Panc1 (cell line): ENCODE measurements around the gene GRPR. TPM values are rescaled to one million over a fixed set of nuclear protein-coding genes. Genes with fewer than 3 reads are reported as not detected.

Source experiments
- ATAC-seq: fragments of 200-7000 bp; cut with Tn5 transposase; 2 replicates; pipeline ENCODE4 v1.9.1; 2020; ENCODE audit warnings: mild to moderate bottlenecking, moderate library complexity
- BruUV-seq: library from RNA; stranded (reverse); fragments of 400-500 nt; replicated peaks from 2 replicates; lab custom pipeline; 2021; lab: Mats Ljungman, UMichigan
- CTCF ChIA-PET: fragments of 300-600 bp; sonication (Branson Sonifier 250); formaldehyde crosslinking; loops from one replicate; lab custom pipeline; 2022; ENCODE audit warnings: antibody characterized with exemption; lab: Charles Lee
- POLR2A ChIA-PET: fragments of 300-600 bp; sonication (Branson Sonifier 250); formaldehyde crosslinking; loops from one replicate; lab custom pipeline; 2022; ENCODE audit warnings: antibody characterized with exemption; lab: Charles Lee
- DNase-seq: peaks from one replicate; pipeline ENCODE4 v3.0.0-alpha.2; 2010; ENCODE audit warnings: low read depth, low spot score
- H3K27ac ChIP-seq: 2 replicates; pipeline ENCODE4 v1.5.1; 2011; ENCODE audit warnings: mild to moderate bottlenecking, low read length, inconsistent platforms
- H3K27me3 ChIP-seq: fragments of 200-500 bp; sonication (Bioruptor generic); 2 replicates; pipeline ENCODE4 v1.6.0; 2014; ENCODE audit warnings: low read length, inconsistent platforms; ENCODE audit not compliant: control insufficient read depth, insufficient read depth
- H3K36me3 ChIP-seq: fragments of 200-500 bp; sonication (Bioruptor generic); 2 replicates; pipeline ENCODE4 v1.5.1; 2014; ENCODE audit warnings: inconsistent platforms, mild to moderate bottlenecking, low read length, moderate library complexity; ENCODE audit not compliant: control insufficient read depth, insufficient read depth
- H3K4me1 ChIP-seq: 2 replicates; pipeline ENCODE4 v1.5.1; 2011; ENCODE audit warnings: inconsistent platforms, mild to moderate bottlenecking, low read length, moderate library complexity; ENCODE audit not compliant: control insufficient read depth, insufficient read depth
- H3K4me3 ChIP-seq, 2 experiments: 2 replicates each; pipeline ENCODE4 v1.5.1; 2011 to 2012; ENCODE audit warnings: low read depth in 2 of 2, low read length in 2 of 2, mild to moderate bottlenecking in 2 of 2, inconsistent platforms in 1 of 2, moderate library complexity in 1 of 2
- H3K9me3 ChIP-seq: fragments of 200-500 bp; sonication (Bioruptor generic); 2 replicates; pipeline ENCODE4 v1.5.1; 2014; ENCODE audit warnings: low read depth, mild to moderate bottlenecking, inconsistent platforms, low read length, moderate library complexity; ENCODE audit not compliant: control insufficient read depth, insufficient read depth
- POLR2AphosphoS5 ChIP-seq: IDR thresholded peaks from 2 replicates; pipeline ENCODE4 v1.6.1; 2012; ENCODE audit warnings: mild to moderate bottlenecking, low read depth, low read length, moderate library complexity
- SIN3A ChIP-seq: IDR thresholded peaks from 2 replicates; pipeline ENCODE4 v1.6.1; 2012; ENCODE audit warnings: low read depth, mild to moderate bottlenecking, low read length, moderate library complexity, borderline replicate concordance; ENCODE audit not compliant: insufficient read depth
- TCF7L2 ChIP-seq: IDR thresholded peaks from 2 replicates; pipeline ENCODE4 v1.6.1; 2011; ENCODE audit warnings: mild to moderate bottlenecking, low read depth, low read length, inconsistent platforms
- in situ Hi-C: cut with HindIII; loops from 2 replicates; pipeline ENCODE4 v1.10.0; 2016; ENCODE audit warnings: low sequenced_read_pairs, low pct_unique_long_range_greater_than_20kb
- intact Hi-C: fragments of 100-400 bp; cut with micrococcal nuclease; formaldehyde crosslinking; loops from one replicate; pipeline ENCODE4 v1.10.0; 2022; ENCODE audit not compliant: unreplicated experiment
- total RNA-seq: library from RNA; stranded (reverse); gene quantifications from one replicate; pipeline ENCODE4 v1.2.1, GENCODE V29; 2021; ENCODE audit not compliant: unreplicated experiment
- TF ChIP-seq, protein P1 (sequence below), 2 experiments: IDR thresholded peaks; 2 replicates each; pipeline ENCODE4 v1.6.1; 2011 to 2012; ENCODE audit warnings: low read depth in 2 of 2, control low read depth in 1 of 2, low read length in 1 of 2, mild to moderate bottlenecking in 1 of 2, moderate library complexity in 1 of 2; ENCODE audit not compliant: insufficient read depth in 1 of 2
- TF ChIP-seq, protein P2 (sequence below): fragments of 450-650 bp; IDR thresholded peaks from 2 replicates; pipeline ENCODE4 v1.5.1; 2017; ENCODE audit warnings: mild to moderate bottlenecking

GRPR gene
- total RNA-seq, 1 experiment from 2014 or later = not detected

DNA sequence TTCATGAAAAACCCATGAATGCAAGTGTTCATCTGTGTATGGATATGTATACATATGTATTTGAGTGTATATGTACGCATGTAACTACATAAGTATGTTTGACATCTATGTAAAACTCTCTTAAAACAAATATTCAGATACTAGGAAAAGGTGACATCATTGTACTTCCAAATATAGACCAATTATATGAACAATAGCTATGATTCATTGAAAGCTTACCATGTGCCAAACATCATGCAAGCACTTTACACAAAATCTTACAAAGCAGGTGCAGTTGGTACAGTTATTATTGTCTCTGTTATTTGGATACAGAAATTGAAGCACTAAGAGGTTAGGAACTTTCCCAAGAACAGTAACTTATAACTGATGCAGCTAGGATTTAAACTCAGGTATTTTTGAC is 65.3 kb downstream of the GRPR start:
- intact Hi-C loops (no loop called here), in situ Hi-C loops (no loop called here)
- Histone ChIP-seq H3K27me3 (no peaks in the 10 kb centered on the region), H3K9me3 (no peaks in the 10 kb centered on the region), H3K4me1 (no peaks in the 10 kb centered on the region), H3K36me3 (no peaks in the 10 kb centered on the region), H3K4me3 (no peak overlapping the region), H3K27ac (no peak overlapping the region)
- DNase-seq = no peak
- POLR2A ChIA-PET = no interaction called here
- CTCF ChIA-PET = no interaction called here
- ATAC-seq = no peak
- TF ChIP-seq SIN3A (no peak), TCF7L2 (no peak), POLR2AphosphoS5 (no peak)
- TF ChIP-seq, protein P1, sequence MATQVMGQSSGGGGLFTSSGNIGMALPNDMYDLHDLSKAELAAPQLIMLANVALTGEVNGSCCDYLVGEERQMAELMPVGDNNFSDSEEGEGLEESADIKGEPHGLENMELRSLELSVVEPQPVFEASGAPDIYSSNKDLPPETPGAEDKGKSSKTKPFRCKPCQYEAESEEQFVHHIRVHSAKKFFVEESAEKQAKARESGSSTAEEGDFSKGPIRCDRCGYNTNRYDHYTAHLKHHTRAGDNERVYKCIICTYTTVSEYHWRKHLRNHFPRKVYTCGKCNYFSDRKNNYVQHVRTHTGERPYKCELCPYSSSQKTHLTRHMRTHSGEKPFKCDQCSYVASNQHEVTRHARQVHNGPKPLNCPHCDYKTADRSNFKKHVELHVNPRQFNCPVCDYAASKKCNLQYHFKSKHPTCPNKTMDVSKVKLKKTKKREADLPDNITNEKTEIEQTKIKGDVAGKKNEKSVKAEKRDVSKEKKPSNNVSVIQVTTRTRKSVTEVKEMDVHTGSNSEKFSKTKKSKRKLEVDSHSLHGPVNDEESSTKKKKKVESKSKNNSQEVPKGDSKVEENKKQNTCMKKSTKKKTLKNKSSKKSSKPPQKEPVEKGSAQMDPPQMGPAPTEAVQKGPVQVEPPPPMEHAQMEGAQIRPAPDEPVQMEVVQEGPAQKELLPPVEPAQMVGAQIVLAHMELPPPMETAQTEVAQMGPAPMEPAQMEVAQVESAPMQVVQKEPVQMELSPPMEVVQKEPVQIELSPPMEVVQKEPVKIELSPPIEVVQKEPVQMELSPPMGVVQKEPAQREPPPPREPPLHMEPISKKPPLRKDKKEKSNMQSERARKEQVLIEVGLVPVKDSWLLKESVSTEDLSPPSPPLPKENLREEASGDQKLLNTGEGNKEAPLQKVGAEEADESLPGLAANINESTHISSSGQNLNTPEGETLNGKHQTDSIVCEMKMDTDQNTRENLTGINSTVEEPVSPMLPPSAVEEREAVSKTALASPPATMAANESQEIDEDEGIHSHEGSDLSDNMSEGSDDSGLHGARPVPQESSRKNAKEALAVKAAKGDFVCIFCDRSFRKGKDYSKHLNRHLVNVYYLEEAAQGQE (IDR thresholded peaks at IDR 0.05; ENCODE audit: insufficient read depth in 1 of 2, low read depth in 2 of 2, low read length in 1 of 2) = no peak
- TF ChIP-seq, protein P2, sequence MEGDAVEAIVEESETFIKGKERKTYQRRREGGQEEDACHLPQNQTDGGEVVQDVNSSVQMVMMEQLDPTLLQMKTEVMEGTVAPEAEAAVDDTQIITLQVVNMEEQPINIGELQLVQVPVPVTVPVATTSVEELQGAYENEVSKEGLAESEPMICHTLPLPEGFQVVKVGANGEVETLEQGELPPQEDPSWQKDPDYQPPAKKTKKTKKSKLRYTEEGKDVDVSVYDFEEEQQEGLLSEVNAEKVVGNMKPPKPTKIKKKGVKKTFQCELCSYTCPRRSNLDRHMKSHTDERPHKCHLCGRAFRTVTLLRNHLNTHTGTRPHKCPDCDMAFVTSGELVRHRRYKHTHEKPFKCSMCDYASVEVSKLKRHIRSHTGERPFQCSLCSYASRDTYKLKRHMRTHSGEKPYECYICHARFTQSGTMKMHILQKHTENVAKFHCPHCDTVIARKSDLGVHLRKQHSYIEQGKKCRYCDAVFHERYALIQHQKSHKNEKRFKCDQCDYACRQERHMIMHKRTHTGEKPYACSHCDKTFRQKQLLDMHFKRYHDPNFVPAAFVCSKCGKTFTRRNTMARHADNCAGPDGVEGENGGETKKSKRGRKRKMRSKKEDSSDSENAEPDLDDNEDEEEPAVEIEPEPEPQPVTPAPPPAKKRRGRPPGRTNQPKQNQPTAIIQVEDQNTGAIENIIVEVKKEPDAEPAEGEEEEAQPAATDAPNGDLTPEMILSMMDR = no peak
- BruUV-seq = no TSS peak

DNA sequence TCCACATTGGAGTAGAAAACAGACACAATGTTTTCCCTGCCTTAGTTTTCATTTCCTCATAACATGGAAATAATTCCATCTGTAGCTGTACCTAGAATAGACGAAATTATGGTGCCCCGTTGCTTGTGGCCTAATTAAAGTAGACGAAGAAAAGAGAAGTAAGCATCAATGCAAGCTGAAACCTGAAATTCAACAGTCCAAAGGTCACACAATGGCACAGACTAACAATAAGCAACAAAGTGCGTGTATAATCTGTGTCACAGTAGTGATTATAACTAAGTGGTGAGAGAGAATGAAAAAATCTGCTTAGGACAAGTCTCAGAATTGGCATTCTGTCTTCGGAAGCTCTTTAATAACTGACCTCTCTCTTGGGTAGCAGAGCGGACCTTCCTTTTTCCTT is 68.2 kb downstream of the GRPR start:
- ATAC-seq (no peak), DNase-seq (no peak)
- no peaks in the 10 kb centered on the region for H3K9me3 ChIP-seq
- ChIA-PET POLR2A (no interaction called here), CTCF (no interaction called here)
- no peak overlapping the region for H3K4me3 ChIP-seq
- TF ChIP-seq, protein P1 (IDR thresholded peaks at IDR 0.05; ENCODE audit: insufficient read depth in 1 of 2, low read depth in 2 of 2, low read length in 1 of 2) = no peak
- TF ChIP-seq POLR2AphosphoS5 (no peak), SIN3A (no peak), TCF7L2 (no peak)
- TF ChIP-seq, protein P2 = no peak
- H3K4me1 ChIP-seq = no peaks in the 10 kb centered on the region
- H3K36me3 ChIP-seq = no peaks in the 10 kb centered on the region
- no peak overlapping the region for H3K27ac ChIP-seq
- no TSS peak for BruUV-seq
- H3K27me3 ChIP-seq = no peaks in the 10 kb centered on the region
- intact Hi-C loops = no loop called here
- in situ Hi-C loops = no loop called here
